Measurements from ENCODE around the gene BRSK2.

DNA sequence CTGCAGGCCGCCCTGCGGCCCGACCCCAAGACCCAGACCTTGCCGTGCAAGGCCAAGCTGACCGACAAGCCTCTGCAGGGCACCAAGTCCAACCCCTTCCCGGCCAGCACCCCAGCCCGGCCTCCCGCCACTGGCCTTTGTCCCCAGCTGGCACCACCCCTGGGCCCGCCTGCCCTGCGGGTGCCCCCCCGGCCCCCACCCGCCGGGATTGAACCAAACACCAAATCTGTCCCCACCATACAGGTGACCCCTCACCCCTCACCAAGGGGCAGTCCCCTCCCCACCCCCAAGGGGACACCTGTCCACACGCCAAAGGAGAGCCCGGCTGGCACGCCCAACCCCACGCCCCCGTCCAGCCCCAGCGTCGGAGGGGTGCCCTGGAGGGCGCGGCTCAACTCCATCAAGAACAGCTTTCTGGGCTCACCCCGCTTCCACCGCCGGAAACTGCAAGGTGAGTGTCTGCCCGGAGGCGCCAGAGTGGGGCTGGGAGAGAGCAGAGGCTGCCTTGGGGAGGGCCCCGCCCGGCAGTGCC lies 60.7 kb downstream of the BRSK2 start:
- TF ChIP-seq EZH2phosphoT487 (IDR thresholded peaks at IDR 0.05; ENCODE audit: insufficient read depth, low read depth) (no peak), EZH2 (IDR thresholded peaks at IDR 0.05; ENCODE audit: insufficient read depth, poor library complexity, severe bottlenecking) (no peak)

All from GM23248 (cell line).